K562 (cell line): Measurements from ENCODE around the gene TSPOAP1. TPM values are rescaled to one million over a fixed set of nuclear protein-coding genes. Genes with fewer than 3 reads are reported as not detected.

Source experiments
- CHD2 ChIP-seq: IDR thresholded peaks from 2 replicates; pipeline ENCODE4 v1.6.1; 2011; ENCODE audit warnings: low read depth, low read length
- MYC ChIP-seq, 2 experiments: fragments of 250-450 bp in 1 of 2; sonication (Bioruptor Pico) in 1 of 2; IDR thresholded peaks; 2 replicates each; pipeline versions ENCODE4 v1.5.1 to v1.6.1; 2012 to 2021; ENCODE audit warnings: low read depth in 2 of 2, borderline replicate concordance in 1 of 2, improper control_type of control experiment in 1 of 2, low read length in 1 of 2, mild to moderate bottlenecking in 1 of 2, moderate library complexity in 1 of 2
- RAD21 ChIP-seq, 2 experiments: fragments of 250-450 bp in 1 of 2; fragments of 450-650 bp in 1 of 2; sonication (Bioruptor Pico) in 1 of 2; formaldehyde crosslinking in 1 of 2; IDR thresholded peaks in 1 of 2; conservative IDR thresholded peaks in 1 of 2; 2 replicates each; pipeline versions ENCODE4 v1.4.0 to v1.8.0; 2020 to 2022; ENCODE audit warnings: mild to moderate bottlenecking in 2 of 2, moderate library complexity in 1 of 2
- RBFOX2 ChIP-seq: fragments of 200-400 bp; formaldehyde crosslinking; IDR thresholded peaks from 2 replicates; pipeline ENCODE4 v1.6.1; 2017; ENCODE audit warnings: low read depth, mild to moderate bottlenecking, low read length, moderate library complexity
- REST ChIP-seq, 2 experiments: fragments of 450-650 bp; formaldehyde crosslinking in 1 of 2; IDR thresholded peaks; 2 replicates each; pipeline versions ENCODE4 v1.4.0 to v1.6.1; 2014 to 2020; ENCODE audit warnings: mild to moderate bottlenecking in 2 of 2, borderline replicate concordance in 1 of 2, low read depth in 1 of 2
- USF1 ChIP-seq: sonication (generic); formaldehyde crosslinking; IDR thresholded peaks from 2 replicates; pipeline ENCODE4 v1.9.0; 2022; ENCODE audit warnings: mild to moderate bottlenecking, missing genetic modification reagents
- ZMIZ1 ChIP-seq, 2 experiments: fragments of 150-350 bp in 1 of 2; IDR thresholded peaks; 2 replicates each; pipeline ENCODE4 v1.6.1; 2012 to 2016; ENCODE audit warnings: low read depth in 2 of 2, low read length in 2 of 2, mild to moderate bottlenecking in 1 of 2, moderate library complexity in 1 of 2
- ZNF511 ChIP-seq: sonication (generic); formaldehyde crosslinking; IDR thresholded peaks from 2 replicates; pipeline ENCODE4 v1.8.0; 2022; ENCODE audit warnings: mild to moderate bottlenecking, missing genetic modification reagents
- ZNF655 ChIP-seq: fragments of 250-450 bp; sonication (Bioruptor Pico); IDR thresholded peaks from 2 replicates; pipeline ENCODE4 v1.5.0; 2021
- polyA plus RNA-seq, 8 experiments: library from polyadenylated mRNA; depleted of rRNA in 4 of 8; stranded (reverse) in 5 of 8; unstranded in 3 of 8; fragments of >200 nt; fragmentation: Nextera tagmentation in 2 of 8; fragmentation: Illumina TruSeq in 1 of 8; extraction: Ambion mirVana in 2 of 8; extraction: Trizol in 1 of 8; gene quantifications; 2 replicates each; pipeline versions ENCODE4 v1.2.1 to v1.2.3, GENCODE V29; 2011 to 2014; ENCODE audit warnings: inconsistent platforms in 1 of 8, missing spikeins in 1 of 8
- total RNA-seq, 7 experiments: library from RNA; depleted of rRNA in 6 of 7; stranded (reverse); fragments of >200 nt in 6 of 7; fragmentation: Illumina TruSeq in 2 of 7; extraction: Trizol in 2 of 7; gene quantifications; 2 replicates each; pipeline versions ENCODE4 v1.2.1 to v1.2.3, GENCODE V29; 2011 to 2021; ENCODE audit warnings: low replicate concordance in 1 of 7

TSPOAP1 gene
- total and polyA plus RNA-seq, 9 of the 15 experiments (the other 6 are each of a cell fraction or from before 2014, with no cell fraction given) = 0.87 to 3.9 (median 1.8) TPM; not detected in 2

GRCh38 chr17:58325976-58326468 is 2.6 kb downstream of the TSPOAP1 start (continued):
- TF ChIP-seq ZMIZ1 (IDR thresholded peaks at IDR 0.05; ENCODE audit: low read depth in 2 of 2, low read length in 2 of 2) (no peak), CHD2 (0 out of 2 replicates have a peak, but pooled peaks have one; percentile 41), REST (IDR thresholded peaks at IDR 0.05; ENCODE audit: borderline replicate concordance) (peak; percentile 46; the same call in 1 of the 2 replicates), REST (CRISPR knock-in tag; IDR thresholded peaks at IDR 0.05; ENCODE audit: low read depth) (no peak), RAD21 (CRISPR knock-in tag; conservative IDR thresholded peaks at IDR 0.05 in 1 of 2, IDR thresholded peaks at IDR 0.05 in 1 of 2) (peak in 1 of 2 experiments; percentile 9; a peak in 1 of 4 replicates), ZNF655 (CRISPR knock-in tag) (no peak), ZNF511 (CRISPR knock-in tag) (0 out of 2 replicates have a peak, but pooled peaks have one; percentile 25), USF1 (CRISPR knock-in tag) (peak; percentile 78), MYC (IDR thresholded peaks at IDR 0.05; ENCODE audit: low read depth, low read length) (peak; percentile 59; the same call in 1 of the 2 replicates), MYC (CRISPR knock-in tag; IDR thresholded peaks at IDR 0.05; ENCODE audit: borderline replicate concordance, low read depth) (no peak), RBFOX2 (peak; percentile 31; the same call in 1 of the 2 replicates)
